Breast epithelium (tissue), 3 donors: ENCODE measurements around the gene TEKT1.

Experiments
- POLR2A ChIP-seq: fragments of 450-650 bp; IDR thresholded peaks from one replicate; pipeline ENCODE4 v1.6.1; 2016; ENCODE audit warnings: antibody characterized with exemption, mild to moderate bottlenecking, moderate library complexity
- POLR2AphosphoS5 ChIP-seq, 3 donors: sonication (generic); formaldehyde crosslinking; IDR thresholded peaks; one replicate each; pipeline ENCODE4 v1.6.1; 2017; ENCODE audit warnings: antibody characterized with exemption in 3 of 3
- TF ChIP-seq, protein P1 (sequence below), 3 donors: fragments of 450-650 bp; IDR thresholded peaks; one replicate each; pipeline ENCODE4 v1.5.1; 2016 to 2017; ENCODE audit warnings: antibody characterized with exemption in 3 of 3, mild to moderate bottlenecking in 3 of 3, moderate library complexity in 3 of 3

DNA sequence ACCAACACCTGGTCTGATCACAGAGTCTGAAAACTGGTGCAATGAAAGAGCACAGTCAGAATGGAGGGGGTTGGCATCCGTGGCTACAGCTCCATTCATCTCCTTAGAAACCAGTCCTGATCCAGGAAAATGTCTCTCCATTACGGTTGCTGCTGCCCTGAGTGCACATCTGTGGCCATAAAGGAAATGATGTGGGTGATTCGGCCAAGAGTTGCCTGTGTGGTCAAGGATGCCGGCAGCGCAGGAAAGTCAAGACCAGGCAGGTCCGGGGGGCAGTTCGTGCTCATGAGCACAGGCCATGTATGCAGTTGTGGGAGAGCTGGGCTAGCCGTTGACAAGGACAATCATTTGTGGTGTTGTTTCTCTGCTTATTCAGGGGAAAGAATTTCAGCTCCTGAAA, 69.8 kb downstream of the TEKT1 start:
- TF ChIP-seq, protein P1, sequence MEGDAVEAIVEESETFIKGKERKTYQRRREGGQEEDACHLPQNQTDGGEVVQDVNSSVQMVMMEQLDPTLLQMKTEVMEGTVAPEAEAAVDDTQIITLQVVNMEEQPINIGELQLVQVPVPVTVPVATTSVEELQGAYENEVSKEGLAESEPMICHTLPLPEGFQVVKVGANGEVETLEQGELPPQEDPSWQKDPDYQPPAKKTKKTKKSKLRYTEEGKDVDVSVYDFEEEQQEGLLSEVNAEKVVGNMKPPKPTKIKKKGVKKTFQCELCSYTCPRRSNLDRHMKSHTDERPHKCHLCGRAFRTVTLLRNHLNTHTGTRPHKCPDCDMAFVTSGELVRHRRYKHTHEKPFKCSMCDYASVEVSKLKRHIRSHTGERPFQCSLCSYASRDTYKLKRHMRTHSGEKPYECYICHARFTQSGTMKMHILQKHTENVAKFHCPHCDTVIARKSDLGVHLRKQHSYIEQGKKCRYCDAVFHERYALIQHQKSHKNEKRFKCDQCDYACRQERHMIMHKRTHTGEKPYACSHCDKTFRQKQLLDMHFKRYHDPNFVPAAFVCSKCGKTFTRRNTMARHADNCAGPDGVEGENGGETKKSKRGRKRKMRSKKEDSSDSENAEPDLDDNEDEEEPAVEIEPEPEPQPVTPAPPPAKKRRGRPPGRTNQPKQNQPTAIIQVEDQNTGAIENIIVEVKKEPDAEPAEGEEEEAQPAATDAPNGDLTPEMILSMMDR (IDR thresholded peaks at IDR 0.05): no peak
- no peak for TF ChIP-seq POLR2AphosphoS5 (IDR thresholded peaks at IDR 0.05)
- no peak for TF ChIP-seq POLR2A
